Neural progenitor cell (in vitro differentiated cells): ENCODE data around the gene YOD1.

ENCODE experiments used
- CTCF ChIP-seq: fragments of 200-600 bp; sonication (generic); IDR thresholded peaks from 2 replicates; pipeline ENCODE4 v1.5.1; 2017; ENCODE audit warnings: antibody characterized with exemption, mild to moderate bottlenecking
- EZH2phosphoT487 ChIP-seq: fragments of 200-600 bp; sonication (generic); IDR thresholded peaks from 2 replicates; pipeline ENCODE4 v1.6.1; 2017; ENCODE audit warnings: antibody characterized with exemption

- no peak for TF ChIP-seq CTCF
- TF ChIP-seq EZH2phosphoT487, result no peak
Observed at GRCh38 chr1:207073906-207074820, 23.2 kb upstream of the YOD1 start.
